ENCODE results near the gene ITGAV. TPM values are rescaled to one million over a fixed set of nuclear protein-coding genes. Genes with fewer than 3 reads are reported as not detected.
A peak's percentile ranks its signal among the peaks of the same experiment; 100 is the strongest.

The ITGAV gene
- total RNA-seq, 4 donors from 2014 or later = 98.4 to 117 (median 105) TPM

DNA sequence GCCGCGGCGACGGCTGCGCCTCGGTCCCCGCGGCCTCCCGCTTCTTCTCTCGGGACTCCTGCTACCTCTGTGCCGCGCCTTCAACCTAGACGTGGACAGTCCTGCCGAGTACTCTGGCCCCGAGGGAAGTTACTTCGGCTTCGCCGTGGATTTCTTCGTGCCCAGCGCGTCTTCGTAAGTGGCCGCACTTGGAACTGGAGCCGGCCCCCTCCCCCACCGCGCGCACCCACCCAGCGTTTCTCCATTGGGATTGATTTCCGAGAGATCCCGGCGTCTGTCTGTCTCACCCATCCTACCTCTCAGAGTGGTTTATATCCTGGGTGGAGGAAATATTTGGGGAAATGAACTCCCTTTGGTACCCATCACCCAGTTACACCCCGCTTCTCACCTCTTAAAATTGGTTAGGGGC lies 498 bp downstream of the ITGAV start:
- no peaks in the 10 kb centered on the region for H3K9me3 ChIP-seq
- WGBS = 1% methylated on average over 16 of the region's 32 CpGs
- no peaks in the 10 kb centered on the region for H3K36me3 ChIP-seq
- peak overlapping the region; percentile 59 to 91 (median 78) for H3K4me3 ChIP-seq
- intact Hi-C loops (cut with DNase I) = no loop called here
- peaks cover 6 to 51% (median 50%) of the 10 kb centered on the region in 4 donors for H3K4me1 ChIP-seq
- TF ChIP-seq EP300 (IDR thresholded peaks at IDR 0.05) (no peak), POLR2AphosphoS5 (IDR thresholded peaks at IDR 0.05) (no peak), POLR2A (IDR thresholded peaks at IDR 0.05; ENCODE audit: low read depth) (no peak)
- TF ChIP-seq, protein P1, sequence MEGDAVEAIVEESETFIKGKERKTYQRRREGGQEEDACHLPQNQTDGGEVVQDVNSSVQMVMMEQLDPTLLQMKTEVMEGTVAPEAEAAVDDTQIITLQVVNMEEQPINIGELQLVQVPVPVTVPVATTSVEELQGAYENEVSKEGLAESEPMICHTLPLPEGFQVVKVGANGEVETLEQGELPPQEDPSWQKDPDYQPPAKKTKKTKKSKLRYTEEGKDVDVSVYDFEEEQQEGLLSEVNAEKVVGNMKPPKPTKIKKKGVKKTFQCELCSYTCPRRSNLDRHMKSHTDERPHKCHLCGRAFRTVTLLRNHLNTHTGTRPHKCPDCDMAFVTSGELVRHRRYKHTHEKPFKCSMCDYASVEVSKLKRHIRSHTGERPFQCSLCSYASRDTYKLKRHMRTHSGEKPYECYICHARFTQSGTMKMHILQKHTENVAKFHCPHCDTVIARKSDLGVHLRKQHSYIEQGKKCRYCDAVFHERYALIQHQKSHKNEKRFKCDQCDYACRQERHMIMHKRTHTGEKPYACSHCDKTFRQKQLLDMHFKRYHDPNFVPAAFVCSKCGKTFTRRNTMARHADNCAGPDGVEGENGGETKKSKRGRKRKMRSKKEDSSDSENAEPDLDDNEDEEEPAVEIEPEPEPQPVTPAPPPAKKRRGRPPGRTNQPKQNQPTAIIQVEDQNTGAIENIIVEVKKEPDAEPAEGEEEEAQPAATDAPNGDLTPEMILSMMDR (IDR thresholded peaks at IDR 0.05) = no peak
- H3K27ac ChIP-seq (replicated peaks in 1 of 4) = peak overlapping the region; percentile 87 to 96 (median 95)
- no peaks in the 10 kb centered on the region for H3K27me3 ChIP-seq
- no peak for DNase-seq (ENCODE audit: extremely low spot score)

DNA sequence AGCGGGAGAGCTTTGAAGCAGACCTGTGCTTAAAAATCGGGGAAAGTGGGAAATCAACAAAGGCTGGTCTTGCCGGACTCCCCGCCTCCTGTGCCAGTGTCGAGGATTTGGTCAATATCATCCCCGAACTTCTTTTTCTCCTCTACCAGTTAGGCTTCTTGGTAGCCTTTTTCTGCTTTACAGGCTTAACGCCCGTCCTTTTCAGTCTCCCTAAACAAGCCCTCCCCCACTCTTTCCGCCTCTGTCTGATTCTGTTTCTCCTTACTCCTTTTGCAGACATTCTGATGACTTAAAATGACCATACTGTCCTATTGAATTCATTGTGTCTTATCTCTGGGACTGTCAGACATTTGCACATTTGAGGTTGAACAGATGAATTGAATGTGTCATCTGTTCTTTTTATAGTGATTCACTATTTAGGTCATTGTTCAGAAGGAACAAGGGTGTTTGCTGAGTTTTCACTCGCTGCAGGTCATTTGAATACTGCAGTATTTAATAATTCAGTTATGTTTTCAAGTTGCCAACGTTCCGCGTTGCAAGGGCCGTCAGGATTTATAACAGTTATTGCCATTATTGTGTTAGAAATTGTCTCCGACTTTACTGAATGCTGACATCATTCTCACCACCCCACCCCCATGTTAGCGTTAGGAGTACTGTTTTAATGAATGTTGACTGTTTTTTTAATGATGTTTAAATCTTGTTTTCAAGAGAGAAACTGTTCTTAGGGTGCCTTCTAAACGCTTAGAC lies 1.1 kb downstream of the ITGAV start:
- Histone ChIP-seq H3K4me3 (peak overlapping the region; percentile 59 to 91 (median 78)), H3K27ac (replicated peaks in 1 of 4) (peak overlapping the region; percentile 87 to 96 (median 95)), H3K27me3 (no peaks in the 10 kb centered on the region), H3K9me3 (no peaks in the 10 kb centered on the region), H3K36me3 (no peaks in the 10 kb centered on the region), H3K4me1 (peaks cover 9 to 57% (median 56%) of the 10 kb centered on the region in 4 donors)
- under 1% methylated on average over 17 of the region's 17 CpGs for WGBS
- DNase-seq (ENCODE audit: extremely low spot score) = no peak
- TF ChIP-seq POLR2AphosphoS5 (IDR thresholded peaks at IDR 0.05) (peak in 1 of 2 donors; percentile 60), POLR2A (IDR thresholded peaks at IDR 0.05; ENCODE audit: low read depth) (no peak)
- intact Hi-C loops (cut with DNase I) = no loop called here

- intact Hi-C loops (cut with DNase I) = no loop called here
- no peak for DNase-seq (ENCODE audit: extremely low spot score)
- no peaks in the 10 kb centered on the region for H3K27me3 ChIP-seq
- peaks cover 13 to 62% (median 60%) of the 10 kb centered on the region in 4 donors for H3K4me1 ChIP-seq
- H3K36me3 ChIP-seq = no peaks in the 10 kb centered on the region
- peak overlapping the region; percentile 59 to 91 (median 78) for H3K4me3 ChIP-seq
- no peak for TF ChIP-seq POLR2A (IDR thresholded peaks at IDR 0.05; ENCODE audit: low read depth)
- TF ChIP-seq EP300 (IDR thresholded peaks at IDR 0.05) = no peak
- TF ChIP-seq POLR2AphosphoS5 (IDR thresholded peaks at IDR 0.05) = no peak
- TF ChIP-seq, protein P1 (IDR thresholded peaks at IDR 0.05) = no peak
- WGBS = 10% methylated on average over 3 of the region's 3 CpGs
- peak overlapping the region; percentile 87 to 96 (median 95) for H3K27ac ChIP-seq (replicated peaks in 1 of 4)
- H3K9me3 ChIP-seq = no peaks in the 10 kb centered on the region
Measured at GRCh38 chr2:186591506-186591890, 1.6 kb downstream of the ITGAV start.

- TF ChIP-seq, protein P1 (IDR thresholded peaks at IDR 0.05) = no peak
- TF ChIP-seq EP300 (IDR thresholded peaks at IDR 0.05) (no peak), POLR2A (IDR thresholded peaks at IDR 0.05; ENCODE audit: low read depth) (no peak), POLR2AphosphoS5 (IDR thresholded peaks at IDR 0.05) (no peak)
- DNase-seq (ENCODE audit: extremely low spot score) = no peak
- H3K27ac ChIP-seq (replicated peaks in 1 of 4) = peak overlapping the region in 3 of 4 donors; percentile 87 to 95 (median 95)
- H3K4me1 ChIP-seq = peaks cover 18 to 69% (median 67%) of the 10 kb centered on the region in 4 donors
- WGBS = 92% methylated on average over 5 of the region's 5 CpGs
- no peaks in the 10 kb centered on the region for H3K9me3 ChIP-seq
- no peaks in the 10 kb centered on the region for H3K27me3 ChIP-seq
- intact Hi-C loops (cut with DNase I) = no loop called here
- peak overlapping the region; percentile 59 to 91 (median 78) for H3K4me3 ChIP-seq
- H3K36me3 ChIP-seq = no peaks in the 10 kb centered on the region
Measured at GRCh38 chr2:186592137-186592875, 2.5 kb downstream of the ITGAV start.

- Histone ChIP-seq H3K27ac (replicated peaks in 1 of 4) (peak overlapping the region; percentile 21 to 64 (median 46)), H3K9me3 (no peaks in the 10 kb centered on the region), H3K27me3 (no peaks in the 10 kb centered on the region), H3K4me1 (peaks cover 20 to 78% (median 74%) of the 10 kb centered on the region in 4 donors), H3K4me3 (no peak overlapping the region), H3K36me3 (no peaks in the 10 kb centered on the region)
- TF ChIP-seq POLR2AphosphoS5 (IDR thresholded peaks at IDR 0.05) = no peak
- TF ChIP-seq EP300 (IDR thresholded peaks at IDR 0.05) = no peak
- TF ChIP-seq POLR2A (IDR thresholded peaks at IDR 0.05; ENCODE audit: low read depth) = no peak
- TF ChIP-seq, protein P1 (IDR thresholded peaks at IDR 0.05) = no peak
- intact Hi-C loops (cut with DNase I) = no loop called here
- no peak for DNase-seq (ENCODE audit: extremely low spot score)
- WGBS = 74% methylated on average over 3 of the region's 3 CpGs
Measured at GRCh38 chr2:186593523-186593922, 3.7 kb downstream of the ITGAV start.

Data from esophagus muscularis mucosa (tissue), 4 donors.